ENCODE data around the gene WAS.

The WAS gene

DNA sequence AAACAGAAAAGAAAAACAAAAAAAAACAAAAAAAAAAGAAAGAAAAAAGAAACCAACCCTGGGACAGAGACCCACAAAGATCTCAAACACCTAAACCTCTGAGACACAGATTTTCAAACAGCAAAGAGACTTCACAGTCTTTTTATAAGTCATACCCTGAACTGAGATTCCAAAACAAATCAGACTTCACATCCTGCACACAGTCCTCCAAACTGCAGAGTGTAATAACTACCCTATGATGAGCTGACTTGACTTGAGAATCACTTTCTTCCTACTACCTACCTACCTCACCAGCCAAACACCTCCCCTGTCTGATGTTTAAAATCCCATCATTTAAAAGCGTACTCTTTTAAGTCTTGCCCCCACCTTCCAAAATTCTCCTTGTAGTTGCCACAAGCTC lies 52.7 kb downstream of the WAS start:
- Histone ChIP-seq H4K91ac (ENCODE audit: low read length) (no peak overlapping the region), H3K36me3 (ENCODE audit: control insufficient read depth in 1 of 2, insufficient read depth in 2 of 2, low read depth in 1 of 2, low read length in 2 of 2) (no peaks in the 10 kb centered on the region), H3K4me3 (ENCODE audit: insufficient read depth in 1 of 2, low read depth in 1 of 2, low read length in 2 of 2) (peak overlapping the region in 1 of 2 experiments; percentile 75), H3K23ac (ENCODE audit: low read length in 2 of 2) (no peak overlapping the region), H3K27ac (ENCODE audit: low read length, poor library complexity, severe bottlenecking) (no peak overlapping the region), H4K8ac (ENCODE audit: low read length) (peak overlapping the region; percentile 94), H2BK12ac (ENCODE audit: low read length in 2 of 2) (no peak overlapping the region), H2BK120ac (ENCODE audit: low read depth, low read length) (no peak overlapping the region), H3K9me3 (ENCODE audit: control insufficient read depth, low read length) (no peaks in the 10 kb centered on the region), H2AK5ac (ENCODE audit: low read length, severe bottlenecking) (no peak overlapping the region), H3K27me3 (ENCODE audit: control insufficient read depth in 1 of 2, insufficient read depth in 1 of 2, low read length in 2 of 2) (peaks cover 0 to 3% of the 10 kb centered on the region in 2 experiments), H3K14ac (ENCODE audit: low read length in 2 of 2) (no peak overlapping the region), H2BK5ac (ENCODE audit: low read depth, low read length, poor library complexity, severe bottlenecking) (no peak overlapping the region), H3K4me2 (ENCODE audit: low read length, poor library complexity, severe bottlenecking) (no peak overlapping the region), H3K4ac (ENCODE audit: low read depth in 1 of 2, low read length in 2 of 2) (no peak overlapping the region), H3K4me1 (ENCODE audit: control insufficient read depth, insufficient read depth, low read depth, low read length) (no peaks in the 10 kb centered on the region), H3K79me1 (replicated peaks; ENCODE audit: low read length, poor library complexity, severe bottlenecking) (no peaks in the 10 kb centered on the region), H3K9ac (ENCODE audit: low read length) (peak overlapping the region; percentile 91), H2AFZ (ENCODE audit: low read depth, low read length) (no peak overlapping the region), H3K18ac (ENCODE audit: low read depth in 1 of 2, low read length in 2 of 2) (peak overlapping the region in 1 of 2 experiments; percentile 21), H2BK15ac (ENCODE audit: low read depth, poor library complexity, severe bottlenecking) (no peak overlapping the region)
- 100% methylated on average over 1 of the region's 1 CpG for WGBS
- DNase-seq = no peak

GRCh38 chrX:48736878-48737212 lies 53.2 kb downstream of the WAS start:
- no peaks in the 10 kb centered on the region for H3K4me1 ChIP-seq (ENCODE audit: control insufficient read depth, insufficient read depth, low read depth, low read length)
- H2BK120ac ChIP-seq (ENCODE audit: low read depth, low read length) = no peak overlapping the region
- 11% methylated on average over 10 of the region's 10 CpGs for WGBS
- H2BK15ac ChIP-seq (ENCODE audit: low read depth, poor library complexity, severe bottlenecking) = no peak overlapping the region
- no peak for DNase-seq
- H2BK5ac ChIP-seq (ENCODE audit: low read depth, low read length, poor library complexity, severe bottlenecking) = no peak overlapping the region
- H2AK5ac ChIP-seq (ENCODE audit: low read length, severe bottlenecking) = no peak overlapping the region
- H3K23ac ChIP-seq (ENCODE audit: low read length in 2 of 2) = no peak overlapping the region
- H3K4me3 ChIP-seq (ENCODE audit: insufficient read depth in 1 of 2, low read depth in 1 of 2, low read length in 2 of 2) = peak overlapping the region in 1 of 2 experiments; percentile 75
- no peaks in the 10 kb centered on the region for H3K9me3 ChIP-seq (ENCODE audit: control insufficient read depth, low read length)
- H2AFZ ChIP-seq (ENCODE audit: low read depth, low read length) = no peak overlapping the region
- H4K91ac ChIP-seq (ENCODE audit: low read length) = no peak overlapping the region
- no peak overlapping the region for H2BK12ac ChIP-seq (ENCODE audit: low read length in 2 of 2)
- peak overlapping the region; percentile 94 for H4K8ac ChIP-seq (ENCODE audit: low read length)
- H3K18ac ChIP-seq (ENCODE audit: low read depth in 1 of 2, low read length in 2 of 2) = peak overlapping the region in 1 of 2 experiments; percentile 21
- H3K27ac ChIP-seq (ENCODE audit: low read length, poor library complexity, severe bottlenecking) = no peak overlapping the region
- no peak overlapping the region for H3K4me2 ChIP-seq (ENCODE audit: low read length, poor library complexity, severe bottlenecking)
- no peaks in the 10 kb centered on the region for H3K36me3 ChIP-seq (ENCODE audit: control insufficient read depth in 1 of 2, insufficient read depth in 2 of 2, low read depth in 1 of 2, low read length in 2 of 2)
- H3K79me1 ChIP-seq (replicated peaks; ENCODE audit: low read length, poor library complexity, severe bottlenecking) = no peaks in the 10 kb centered on the region
- H3K27me3 ChIP-seq (ENCODE audit: control insufficient read depth in 1 of 2, insufficient read depth in 1 of 2, low read length in 2 of 2) = peaks cover 0 to 3% of the 10 kb centered on the region in 2 experiments
- peak overlapping the region; percentile 91 for H3K9ac ChIP-seq (ENCODE audit: low read length)
- H3K4ac ChIP-seq (ENCODE audit: low read depth in 1 of 2, low read length in 2 of 2) = no peak overlapping the region
- no peak overlapping the region for H3K14ac ChIP-seq (ENCODE audit: low read length in 2 of 2)

DNA sequence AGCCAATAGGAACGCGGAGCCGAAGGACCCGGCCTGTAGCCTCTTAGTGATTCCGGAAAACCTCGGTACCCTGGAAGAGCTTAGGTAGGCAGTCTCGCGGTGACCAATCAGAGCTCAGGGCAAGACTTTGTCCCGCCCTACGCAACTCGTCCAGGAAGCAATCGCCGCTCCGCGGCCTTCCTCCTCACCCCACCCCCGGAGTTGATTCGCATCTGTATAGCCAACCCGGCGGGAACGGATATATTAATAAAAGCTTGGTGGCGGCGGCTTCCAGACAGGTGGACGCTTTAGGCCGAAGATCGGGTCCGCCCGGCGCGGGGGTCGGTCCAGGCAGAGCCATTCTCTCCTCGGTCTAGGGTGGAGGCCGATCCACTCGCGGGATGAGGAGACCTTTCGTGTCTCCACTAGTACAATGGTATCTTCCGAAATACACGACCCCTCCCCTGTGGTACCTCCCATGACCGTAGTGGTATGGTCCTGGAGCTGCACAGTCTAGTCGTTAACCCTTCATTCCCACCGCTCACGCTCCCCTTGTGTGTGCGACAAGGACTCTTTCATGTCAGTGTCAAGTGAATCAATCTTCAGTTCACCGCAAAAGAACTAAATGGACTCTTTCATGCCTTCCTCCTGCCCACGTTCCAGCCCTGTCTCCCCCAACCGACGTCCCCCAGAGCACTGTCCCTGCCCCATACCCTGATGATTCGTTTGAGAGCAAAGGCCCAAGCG lies 53.8 kb downstream of the WAS start:
- peak overlapping the region in 1 of 2 experiments; percentile 28 for H3K14ac ChIP-seq (ENCODE audit: low read length in 2 of 2)
- peak overlapping the region; percentile 89 for H4K91ac ChIP-seq (ENCODE audit: low read length)

GRCh38 chrX:48737940-48738339 lies 54.3 kb downstream of the WAS start:
- peak overlapping the region; percentile 9 to 86 for H3K4ac ChIP-seq (ENCODE audit: low read depth in 1 of 2, low read length in 2 of 2)
- H2BK5ac ChIP-seq (ENCODE audit: low read depth, low read length, poor library complexity, severe bottlenecking) = no peak overlapping the region
- peak overlapping the region; percentile 66 to 80 for H3K4me3 ChIP-seq (ENCODE audit: insufficient read depth in 1 of 2, low read depth in 1 of 2, low read length in 2 of 2)
- H2BK15ac ChIP-seq (ENCODE audit: low read depth, poor library complexity, severe bottlenecking) = no peak overlapping the region
- H3K9ac ChIP-seq (ENCODE audit: low read length) = peak overlapping the region; percentile 91
- H4K8ac ChIP-seq (ENCODE audit: low read length) = peak overlapping the region; percentile 84
- no peaks in the 10 kb centered on the region for H3K79me1 ChIP-seq (replicated peaks; ENCODE audit: low read length, poor library complexity, severe bottlenecking)
- H4K91ac ChIP-seq (ENCODE audit: low read length) = peak overlapping the region; percentile 89
- H3K4me1 ChIP-seq (ENCODE audit: control insufficient read depth, insufficient read depth, low read depth, low read length) = no peaks in the 10 kb centered on the region
- peak overlapping the region; percentile 96 for H3K27ac ChIP-seq (ENCODE audit: low read length, poor library complexity, severe bottlenecking)
- no peak overlapping the region for H3K14ac ChIP-seq (ENCODE audit: low read length in 2 of 2)
- WGBS = 95% methylated on average over 4 of the region's 7 CpGs
- H3K18ac ChIP-seq (ENCODE audit: low read depth in 1 of 2, low read length in 2 of 2) = peak overlapping the region; percentile 79 to 92
- no peak for DNase-seq
- no peaks in the 10 kb centered on the region for H3K9me3 ChIP-seq (ENCODE audit: control insufficient read depth, low read length)
- no peak overlapping the region for H2BK120ac ChIP-seq (ENCODE audit: low read depth, low read length)
- peak overlapping the region in 1 of 2 experiments; percentile 35 for H3K23ac ChIP-seq (ENCODE audit: low read length in 2 of 2)
- peaks cover 0 to 3% of the 10 kb centered on the region in 2 experiments for H3K27me3 ChIP-seq (ENCODE audit: control insufficient read depth in 1 of 2, insufficient read depth in 1 of 2, low read length in 2 of 2)
- no peak overlapping the region for H2BK12ac ChIP-seq (ENCODE audit: low read length in 2 of 2)
- H3K36me3 ChIP-seq (ENCODE audit: control insufficient read depth in 1 of 2, insufficient read depth in 2 of 2, low read depth in 1 of 2, low read length in 2 of 2) = no peaks in the 10 kb centered on the region
- H2AK5ac ChIP-seq (ENCODE audit: low read length, severe bottlenecking) = no peak overlapping the region
- H2AFZ ChIP-seq (ENCODE audit: low read depth, low read length) = no peak overlapping the region
- H3K4me2 ChIP-seq (ENCODE audit: low read length, poor library complexity, severe bottlenecking) = peak overlapping the region; percentile 74

More for the DNA sequence above, 53.8 kb downstream of the WAS start:
- no peaks in the 10 kb centered on the region for H3K79me1 ChIP-seq (replicated peaks; ENCODE audit: low read length, poor library complexity, severe bottlenecking)
- 1% methylated on average over 43 of the region's 48 CpGs for WGBS
- H4K8ac ChIP-seq (ENCODE audit: low read length) = peak overlapping the region; percentile 84
- no peak overlapping the region for H2BK15ac ChIP-seq (ENCODE audit: low read depth, poor library complexity, severe bottlenecking)
- H3K23ac ChIP-seq (ENCODE audit: low read length in 2 of 2) = peak overlapping the region in 1 of 2 experiments; percentile 35
- peak overlapping the region; percentile 92 for H2BK5ac ChIP-seq (ENCODE audit: low read depth, low read length, poor library complexity, severe bottlenecking)
- peak overlapping the region; percentile 63 for H2AFZ ChIP-seq (ENCODE audit: low read depth, low read length)
- no peaks in the 10 kb centered on the region for H3K9me3 ChIP-seq (ENCODE audit: control insufficient read depth, low read length)
- H2AK5ac ChIP-seq (ENCODE audit: low read length, severe bottlenecking) = no peak overlapping the region
- H3K4ac ChIP-seq (ENCODE audit: low read depth in 1 of 2, low read length in 2 of 2) = peak overlapping the region; percentile 9 to 86
- peak overlapping the region; percentile 66 to 80 for H3K4me3 ChIP-seq (ENCODE audit: insufficient read depth in 1 of 2, low read depth in 1 of 2, low read length in 2 of 2)
- H3K18ac ChIP-seq (ENCODE audit: low read depth in 1 of 2, low read length in 2 of 2) = peak overlapping the region; percentile 79 to 92
- H3K4me1 ChIP-seq (ENCODE audit: control insufficient read depth, insufficient read depth, low read depth, low read length) = no peaks in the 10 kb centered on the region
- peak overlapping the region; percentile 96 for H3K27ac ChIP-seq (ENCODE audit: low read length, poor library complexity, severe bottlenecking)
- DNase-seq = peak; percentile 97
- peak overlapping the region; percentile 73 for H2BK120ac ChIP-seq (ENCODE audit: low read depth, low read length)
- H3K36me3 ChIP-seq (ENCODE audit: control insufficient read depth in 1 of 2, insufficient read depth in 2 of 2, low read depth in 1 of 2, low read length in 2 of 2) = no peaks in the 10 kb centered on the region
- peak overlapping the region; percentile 91 for H3K9ac ChIP-seq (ENCODE audit: low read length)
- H2BK12ac ChIP-seq (ENCODE audit: low read length in 2 of 2) = no peak overlapping the region
- H3K4me2 ChIP-seq (ENCODE audit: low read length, poor library complexity, severe bottlenecking) = peak overlapping the region; percentile 74
- H3K27me3 ChIP-seq (ENCODE audit: control insufficient read depth in 1 of 2, insufficient read depth in 1 of 2, low read length in 2 of 2) = peaks cover 0 to 3% of the 10 kb centered on the region in 2 experiments

All from mesenchymal stem cell (in vitro differentiated cells and primary cell).